ENCODE data around the gene GTPBP4. TPM values are rescaled to one million over a fixed set of nuclear protein-coding genes. Genes with fewer than 3 reads are reported as not detected.
"Not testable (repeated sequence)": the region's sequence is repeated elsewhere in the genome, so short reads cannot be mapped to it uniquely, and the experiment has no call there.

GTPBP4 gene
- total RNA-seq, 1 experiment from 2014 or later, result 97.4 TPM

DNA sequence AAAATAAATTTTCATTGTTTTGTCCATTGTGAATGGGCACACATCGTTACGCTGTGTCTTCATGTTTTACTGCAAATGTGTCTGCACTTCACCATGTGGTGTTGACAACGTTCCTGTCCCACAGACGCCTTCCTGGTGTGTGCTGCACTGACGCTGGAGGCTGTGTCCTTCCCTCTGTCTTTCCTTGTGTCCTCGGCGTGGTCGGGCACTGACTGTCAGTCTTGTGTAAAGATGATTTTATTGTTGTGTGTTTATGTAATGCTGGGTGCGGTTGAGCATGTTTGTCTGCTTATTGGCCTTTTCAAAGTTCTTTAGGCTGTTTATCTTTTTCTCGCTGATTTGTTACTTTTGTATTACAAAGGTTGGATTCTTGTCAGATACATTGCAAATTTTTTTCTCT lies 19.3 kb downstream of the GTPBP4 start:
- ATAC-seq (no peak), DNase-seq (ENCODE audit: low spot score) (no peak)
- H3K9me3 Mint-ChIP-seq, result no peaks in the 10 kb centered on the region
- CTCF ChIA-PET, result no interaction called here
- POLR2A ChIA-PET, result no interaction called here
- H3K36me3 Mint-ChIP-seq, result peaks cover 88% of the 10 kb centered on the region
- TF ChIP-seq, protein P1, sequence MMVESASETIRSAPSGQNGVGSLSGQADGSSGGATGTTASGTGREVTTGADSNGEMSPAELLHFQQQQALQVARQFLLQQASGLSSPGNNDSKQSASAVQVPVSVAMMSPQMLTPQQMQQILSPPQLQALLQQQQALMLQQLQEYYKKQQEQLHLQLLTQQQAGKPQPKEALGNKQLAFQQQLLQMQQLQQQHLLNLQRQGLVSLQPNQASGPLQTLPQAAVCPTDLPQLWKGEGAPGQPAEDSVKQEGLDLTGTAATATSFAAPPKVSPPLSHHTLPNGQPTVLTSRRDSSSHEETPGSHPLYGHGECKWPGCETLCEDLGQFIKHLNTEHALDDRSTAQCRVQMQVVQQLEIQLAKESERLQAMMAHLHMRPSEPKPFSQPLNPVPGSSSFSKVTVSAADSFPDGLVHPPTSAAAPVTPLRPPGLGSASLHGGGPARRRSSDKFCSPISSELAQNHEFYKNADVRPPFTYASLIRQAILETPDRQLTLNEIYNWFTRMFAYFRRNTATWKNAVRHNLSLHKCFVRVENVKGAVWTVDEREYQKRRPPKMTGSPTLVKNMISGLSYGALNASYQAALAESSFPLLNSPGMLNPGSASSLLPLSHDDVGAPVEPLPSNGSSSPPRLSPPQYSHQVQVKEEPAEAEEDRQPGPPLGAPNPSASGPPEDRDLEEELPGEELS (CRISPR knock-in tag; IDR thresholded peaks at IDR 0.05), result no peak
- H3K4me1 Mint-ChIP-seq, result no peaks in the 10 kb centered on the region
- H3K27me3 Mint-ChIP-seq (ENCODE audit: low read depth), result no peaks in the 10 kb centered on the region
- no peak overlapping the region for H3K4me3 Mint-ChIP-seq
- peak overlapping the region; percentile 38; the same call in 1 of the 2 replicates for H3K27ac Mint-ChIP-seq

DNA sequence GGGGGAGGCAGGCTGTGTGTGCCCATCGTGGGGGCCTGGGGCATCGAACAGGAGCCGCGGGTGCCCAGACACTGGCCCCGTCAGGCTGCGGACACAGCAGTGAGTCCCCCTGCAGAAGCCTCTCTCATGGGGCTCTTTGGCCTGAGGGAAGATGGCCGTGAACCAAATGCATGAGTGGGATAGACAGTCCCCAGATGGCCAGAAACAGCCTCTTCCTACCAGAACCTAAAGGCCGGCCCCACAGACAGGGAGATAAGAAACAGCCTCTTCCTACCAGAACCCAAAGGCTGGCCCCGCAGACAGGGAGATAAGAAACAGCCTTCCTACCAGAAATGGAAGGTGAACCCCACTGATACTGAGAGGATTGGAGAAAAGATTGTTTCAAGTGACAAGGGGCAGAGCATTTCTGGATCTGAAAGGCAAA lies 20.8 kb downstream of the GTPBP4 start:
- Mint-ChIP-seq H3K9me3 (no peaks in the 10 kb centered on the region), H3K27me3 (ENCODE audit: low read depth) (no peaks in the 10 kb centered on the region), H3K4me1 (peaks cover 4% of the 10 kb centered on the region), H3K27ac (no peak overlapping the region), H3K4me3 (no peak overlapping the region), H3K36me3 (peaks cover 85% of the 10 kb centered on the region)
- no peak for TF ChIP-seq EMX1 (CRISPR knock-in tag; IDR thresholded peaks at IDR 0.05)
- TF ChIP-seq TCF7 (CRISPR knock-in tag; IDR thresholded peaks at IDR 0.05; ENCODE audit: low read depth), result no peak
- TF ChIP-seq, protein P2, sequence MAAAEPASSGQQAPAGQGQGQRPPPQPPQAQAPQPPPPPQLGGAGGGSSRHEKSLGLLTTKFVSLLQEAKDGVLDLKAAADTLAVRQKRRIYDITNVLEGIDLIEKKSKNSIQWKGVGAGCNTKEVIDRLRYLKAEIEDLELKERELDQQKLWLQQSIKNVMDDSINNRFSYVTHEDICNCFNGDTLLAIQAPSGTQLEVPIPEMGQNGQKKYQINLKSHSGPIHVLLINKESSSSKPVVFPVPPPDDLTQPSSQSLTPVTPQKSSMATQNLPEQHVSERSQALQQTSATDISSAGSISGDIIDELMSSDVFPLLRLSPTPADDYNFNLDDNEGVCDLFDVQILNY (CRISPR knock-in tag; IDR thresholded peaks at IDR 0.05), result no peak
- no peak for TF ChIP-seq ZNF263 (CRISPR knock-in tag; IDR thresholded peaks at IDR 0.05; ENCODE audit: low read depth)
- TF ChIP-seq ZBTB21 (CRISPR knock-in tag; IDR thresholded peaks at IDR 0.05; ENCODE audit: borderline replicate concordance), result no peak
- TF ChIP-seq, protein P3, sequence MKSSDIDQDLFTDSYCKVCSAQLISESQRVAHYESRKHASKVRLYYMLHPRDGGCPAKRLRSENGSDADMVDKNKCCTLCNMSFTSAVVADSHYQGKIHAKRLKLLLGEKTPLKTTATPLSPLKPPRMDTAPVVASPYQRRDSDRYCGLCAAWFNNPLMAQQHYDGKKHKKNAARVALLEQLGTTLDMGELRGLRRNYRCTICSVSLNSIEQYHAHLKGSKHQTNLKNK (CRISPR knock-in tag; IDR thresholded peaks at IDR 0.05), result no peak
- TF ChIP-seq, protein P4, sequence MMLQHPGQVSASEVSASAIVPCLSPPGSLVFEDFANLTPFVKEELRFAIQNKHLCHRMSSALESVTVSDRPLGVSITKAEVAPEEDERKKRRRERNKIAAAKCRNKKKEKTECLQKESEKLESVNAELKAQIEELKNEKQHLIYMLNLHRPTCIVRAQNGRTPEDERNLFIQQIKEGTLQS (CRISPR knock-in tag; conservative IDR thresholded peaks at IDR 0.05), result no peak
- TF ChIP-seq ZNF671 (CRISPR knock-in tag; IDR thresholded peaks at IDR 0.05), result no peak
- TF ChIP-seq TEAD1 (CRISPR knock-in tag; IDR thresholded peaks at IDR 0.05), result no peak
- TF ChIP-seq NR1H2 (CRISPR knock-in tag; IDR thresholded peaks at IDR 0.05), result no peak
- no peak for TF ChIP-seq FOXP1 (CRISPR knock-in tag; IDR thresholded peaks at IDR 0.05; ENCODE audit: borderline replicate concordance)
- TF ChIP-seq ATF1 (CRISPR knock-in tag; IDR thresholded peaks at IDR 0.05), result no peak
- no peak for TF ChIP-seq TP53 (CRISPR knock-in tag; IDR thresholded peaks at IDR 0.05)
- TF ChIP-seq FOXK1 (CRISPR knock-in tag; IDR thresholded peaks at IDR 0.05), result no peak
- TF ChIP-seq, protein P5, sequence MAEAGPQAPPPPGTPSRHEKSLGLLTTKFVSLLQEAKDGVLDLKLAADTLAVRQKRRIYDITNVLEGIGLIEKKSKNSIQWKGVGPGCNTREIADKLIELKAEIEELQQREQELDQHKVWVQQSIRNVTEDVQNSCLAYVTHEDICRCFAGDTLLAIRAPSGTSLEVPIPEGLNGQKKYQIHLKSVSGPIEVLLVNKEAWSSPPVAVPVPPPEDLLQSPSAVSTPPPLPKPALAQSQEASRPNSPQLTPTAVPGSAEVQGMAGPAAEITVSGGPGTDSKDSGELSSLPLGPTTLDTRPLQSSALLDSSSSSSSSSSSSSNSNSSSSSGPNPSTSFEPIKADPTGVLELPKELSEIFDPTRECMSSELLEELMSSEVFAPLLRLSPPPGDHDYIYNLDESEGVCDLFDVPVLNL (CRISPR knock-in tag; IDR thresholded peaks at IDR 0.05; ENCODE audit: borderline replicate concordance, low read depth), result no peak
- TF ChIP-seq, protein P6, sequence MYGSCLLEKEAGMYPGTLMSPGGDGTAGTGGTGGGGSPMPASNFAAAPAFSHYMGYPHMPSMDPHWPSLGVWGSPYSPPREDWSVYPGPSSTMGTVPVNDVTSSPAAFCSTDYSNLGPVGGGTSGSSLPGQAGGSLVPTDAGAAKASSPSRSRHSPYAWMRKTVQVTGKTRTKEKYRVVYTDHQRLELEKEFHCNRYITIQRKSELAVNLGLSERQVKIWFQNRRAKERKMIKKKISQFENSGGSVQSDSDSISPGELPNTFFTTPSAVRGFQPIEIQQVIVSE (CRISPR knock-in tag; IDR thresholded peaks at IDR 0.05; ENCODE audit: borderline replicate concordance), result no peak
- TF ChIP-seq, protein P7, sequence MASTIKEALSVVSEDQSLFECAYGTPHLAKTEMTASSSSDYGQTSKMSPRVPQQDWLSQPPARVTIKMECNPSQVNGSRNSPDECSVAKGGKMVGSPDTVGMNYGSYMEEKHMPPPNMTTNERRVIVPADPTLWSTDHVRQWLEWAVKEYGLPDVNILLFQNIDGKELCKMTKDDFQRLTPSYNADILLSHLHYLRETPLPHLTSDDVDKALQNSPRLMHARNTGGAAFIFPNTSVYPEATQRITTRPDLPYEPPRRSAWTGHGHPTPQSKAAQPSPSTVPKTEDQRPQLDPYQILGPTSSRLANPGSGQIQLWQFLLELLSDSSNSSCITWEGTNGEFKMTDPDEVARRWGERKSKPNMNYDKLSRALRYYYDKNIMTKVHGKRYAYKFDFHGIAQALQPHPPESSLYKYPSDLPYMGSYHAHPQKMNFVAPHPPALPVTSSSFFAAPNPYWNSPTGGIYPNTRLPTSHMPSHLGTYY (CRISPR knock-in tag; IDR thresholded peaks at IDR 0.05), result no peak
- no peak for TF ChIP-seq JUN (CRISPR knock-in tag; IDR thresholded peaks at IDR 0.05)
- CTCF ChIA-PET, result no interaction called here
- no peak for DNase-seq (ENCODE audit: low spot score)
- ATAC-seq, result no peak
- POLR2A ChIA-PET, result no interaction called here

DNA sequence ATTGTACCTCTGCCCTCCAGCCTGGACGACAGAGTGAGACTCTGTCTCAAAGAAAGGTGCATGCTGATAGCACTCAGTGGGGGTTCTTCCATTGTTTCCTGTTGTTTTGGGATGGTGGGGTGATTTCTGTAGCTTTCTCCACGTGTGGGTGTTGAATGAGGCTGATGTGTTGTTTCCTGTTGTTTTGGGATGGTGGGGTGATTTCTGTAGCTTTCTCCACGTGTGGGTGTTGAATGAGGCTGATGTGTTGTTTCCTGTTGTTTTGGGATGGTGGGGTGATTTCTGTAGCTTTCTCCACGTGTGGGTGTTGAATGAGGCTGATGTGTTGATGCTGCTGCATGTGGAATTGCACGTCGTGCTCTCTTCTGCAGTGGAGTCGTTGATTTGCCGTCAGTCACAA lies 21.7 kb downstream of the GTPBP4 start:
- H3K27me3 Mint-ChIP-seq (ENCODE audit: low read depth); H3K4me3 Mint-ChIP-seq; DNase-seq (ENCODE audit: low spot score); H3K4me1 Mint-ChIP-seq; H3K27ac Mint-ChIP-seq; CTCF ChIA-PET; ATAC-seq; H3K9me3 Mint-ChIP-seq; POLR2A ChIA-PET: not testable (repeated sequence)
- peaks cover 89% of the 10 kb centered on the region for H3K36me3 Mint-ChIP-seq

Data from WTC11 (cell line).